Fibroblast of skin of left quadriceps (primary cell): Measurements from ENCODE around the gene BCL2A1.
"Not testable (repeated sequence)": the region's sequence is repeated elsewhere in the genome, so short reads cannot be mapped to it uniquely, and the experiment has no call there.

Experiments
- DNase-seq, 2 experiments: peaks; one replicate each; pipeline ENCODE4 v3.0.0-alpha.2; 2013; ENCODE audit warnings: low read depth in 2 of 2

Gene BCL2A1

DNA sequence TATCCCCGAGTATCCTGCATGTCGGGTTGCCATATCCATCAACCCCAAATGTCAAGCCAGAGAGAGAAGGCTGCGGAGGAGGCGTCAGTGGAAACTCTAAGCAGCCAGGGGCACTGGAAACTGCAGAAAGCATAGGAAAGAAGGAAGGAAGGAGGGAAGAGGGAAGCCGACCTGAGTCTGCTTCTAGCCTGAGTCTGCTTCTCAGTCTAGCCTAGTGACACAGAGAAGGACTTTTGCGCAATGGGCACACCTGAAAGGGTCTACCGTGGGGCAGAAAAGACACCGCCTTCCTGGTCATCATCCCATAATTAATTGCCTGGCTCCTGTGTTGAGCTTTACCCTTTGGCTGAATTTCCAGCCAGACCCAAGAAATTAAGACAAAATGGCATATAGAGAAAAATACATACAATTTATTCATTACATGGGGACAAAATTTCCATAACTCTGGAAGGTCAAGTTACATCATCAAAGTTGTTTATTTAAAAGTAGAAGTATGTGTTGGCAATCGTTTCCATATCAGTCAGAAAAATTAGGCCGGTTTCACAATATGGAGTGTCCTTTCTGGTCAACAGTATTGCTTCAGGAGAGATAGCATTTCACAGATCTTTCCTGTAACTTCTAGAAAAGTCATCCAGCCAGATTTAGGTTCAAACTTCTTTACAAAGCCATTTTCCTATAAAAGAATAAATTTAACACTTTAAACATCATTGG lies 10.3 kb downstream of the BCL2A1 start:
- no peak for DNase-seq

DNA sequence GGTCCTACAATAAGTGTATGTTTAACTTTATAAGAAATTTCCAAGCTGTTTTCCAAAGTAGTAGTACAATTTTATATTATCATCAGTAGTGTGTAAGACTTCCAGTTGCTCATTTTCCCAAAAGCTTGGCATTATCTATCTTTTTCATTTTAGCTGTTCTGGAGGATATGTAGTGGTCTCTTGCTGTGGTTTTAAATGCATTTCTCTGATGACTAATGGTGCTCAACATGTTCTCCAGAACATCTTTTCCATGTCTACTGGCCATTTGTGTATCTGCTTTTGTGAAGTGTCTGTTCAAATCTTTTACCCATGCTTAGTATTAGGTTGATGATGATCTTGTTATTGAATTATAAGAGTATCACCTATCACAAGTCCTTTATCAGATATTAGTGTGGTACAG lies 13.3 kb downstream of the BCL2A1 start:
- DNase-seq = no peak

GRCh38 chr15:79956354-79956939 lies 14.5 kb downstream of the BCL2A1 start:
- DNase-seq = no peak

DNA sequence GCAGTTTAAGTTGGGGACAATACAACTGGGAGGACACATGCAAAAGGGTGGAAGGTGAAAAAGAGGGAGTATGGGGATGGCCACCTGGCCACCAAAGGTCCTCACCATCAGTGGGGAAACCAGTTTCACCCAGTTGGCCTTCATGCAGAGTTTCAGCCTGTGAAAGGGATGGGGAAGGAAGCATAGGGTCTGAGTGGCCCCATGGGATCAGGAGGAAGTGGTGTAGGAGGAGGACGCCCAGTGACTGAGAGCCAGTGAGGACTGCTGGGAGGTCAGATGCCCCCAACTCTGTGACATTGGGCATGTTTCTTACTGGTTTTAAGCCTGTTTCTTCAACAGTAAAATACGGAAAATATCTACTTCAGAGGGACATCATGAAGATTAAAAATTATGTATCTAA lies 16.3 kb downstream of the BCL2A1 start:
- DNase-seq = no peak

DNA sequence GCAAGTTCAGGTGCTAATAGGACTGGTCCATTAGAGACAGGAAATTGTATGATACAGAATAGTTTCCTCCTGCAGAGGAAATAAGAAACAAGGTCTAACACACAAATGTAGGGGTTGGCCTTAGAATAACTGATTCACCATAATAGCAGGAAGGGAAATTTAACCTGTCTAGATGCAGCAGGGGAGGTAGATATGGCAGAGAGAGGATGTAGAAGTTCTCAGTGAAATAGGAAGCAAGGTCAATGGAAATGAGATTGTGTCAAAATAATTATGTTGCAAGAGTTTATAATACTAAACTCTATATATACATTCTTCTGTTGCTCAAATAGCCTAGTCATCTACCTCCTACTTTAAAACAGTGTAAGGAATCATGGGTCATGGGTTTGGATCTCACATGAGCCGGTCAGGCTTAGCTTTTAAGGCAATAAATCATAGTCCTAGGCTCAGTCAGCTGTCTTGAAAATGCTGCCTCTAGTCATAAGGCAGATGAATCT lies 17.0 kb downstream of the BCL2A1 start:
- no peak for DNase-seq

- no peak for DNase-seq
These were observed 18.7 kb downstream of the BCL2A1 start for GRCh38 chr15:79952329-79952728.

DNA sequence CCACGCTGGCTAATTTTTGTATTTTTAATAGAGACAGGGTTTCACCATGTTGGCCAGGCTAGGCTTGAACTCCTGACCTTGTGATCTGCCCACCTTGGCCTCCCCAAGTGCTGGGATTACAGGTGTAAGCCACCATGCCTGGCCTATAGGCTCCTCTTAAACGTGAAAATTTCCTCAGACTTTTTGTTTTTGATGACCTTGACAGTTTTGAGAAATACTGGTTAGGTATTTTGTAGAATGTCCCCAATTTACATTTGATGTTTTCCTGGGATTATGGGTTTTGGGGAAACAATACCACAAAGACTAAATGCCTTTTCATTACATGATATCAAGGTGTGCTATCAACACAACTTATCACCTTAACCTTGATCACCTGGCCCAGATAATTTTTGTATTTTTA lies 20.7 kb downstream of the BCL2A1 start:
- no peak for DNase-seq

- DNase-seq = no peak
These were observed 22.2 kb downstream of the BCL2A1 start for GRCh38 chr15:79948761-79949160.

GRCh38 chr15:79948095-79948695 lies 22.8 kb downstream of the BCL2A1 start:
- no peak for DNase-seq

GRCh38 chr15:79947009-79947408 lies 24.0 kb downstream of the BCL2A1 start:
- DNase-seq = no peak

DNA sequence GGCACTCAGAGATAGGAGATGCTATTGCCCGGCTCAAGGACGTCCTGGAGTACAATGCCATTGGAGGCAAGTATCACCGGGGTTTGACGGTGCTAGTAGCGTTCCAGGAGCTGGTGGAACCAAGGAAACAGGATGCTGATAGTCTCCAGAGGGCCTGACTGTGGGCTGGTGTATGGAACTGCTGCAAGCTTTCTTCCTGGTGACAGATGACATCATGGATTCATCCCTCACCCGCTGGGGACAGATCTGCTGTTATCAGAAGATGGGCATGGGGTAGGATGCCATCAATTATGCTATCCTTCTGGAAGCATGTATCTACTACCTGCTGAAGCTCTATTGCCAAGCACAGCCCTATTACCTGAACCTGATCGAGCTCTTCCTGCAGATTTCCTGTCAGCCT lies 26.4 kb downstream of the BCL2A1 start:
- DNase-seq = no peak

DNA sequence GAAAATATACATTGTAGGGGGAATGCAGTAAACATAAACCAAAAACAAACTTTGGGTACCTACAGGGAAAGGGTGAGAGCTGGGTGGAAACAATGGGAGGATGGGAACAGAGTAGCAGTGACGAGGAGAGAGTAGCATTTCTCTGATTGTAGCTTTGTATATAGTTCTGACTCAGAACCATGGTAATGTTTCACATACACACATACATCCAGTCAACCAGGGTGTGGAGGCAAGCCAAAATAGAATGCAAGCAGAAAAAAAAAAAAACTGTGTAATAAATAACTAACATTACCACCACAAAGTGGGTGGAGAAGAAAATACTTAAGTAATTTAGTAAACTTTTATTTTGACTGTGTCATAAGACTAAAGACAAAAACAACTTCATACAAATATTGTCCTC lies 27.2 kb downstream of the BCL2A1 start:
- peak; percentile 55 to 63 for DNase-seq

- DNase-seq = peak; percentile 45 to 48
These were observed 28.1 kb downstream of the BCL2A1 start for GRCh38 chr15:79942741-79943481.

DNA sequence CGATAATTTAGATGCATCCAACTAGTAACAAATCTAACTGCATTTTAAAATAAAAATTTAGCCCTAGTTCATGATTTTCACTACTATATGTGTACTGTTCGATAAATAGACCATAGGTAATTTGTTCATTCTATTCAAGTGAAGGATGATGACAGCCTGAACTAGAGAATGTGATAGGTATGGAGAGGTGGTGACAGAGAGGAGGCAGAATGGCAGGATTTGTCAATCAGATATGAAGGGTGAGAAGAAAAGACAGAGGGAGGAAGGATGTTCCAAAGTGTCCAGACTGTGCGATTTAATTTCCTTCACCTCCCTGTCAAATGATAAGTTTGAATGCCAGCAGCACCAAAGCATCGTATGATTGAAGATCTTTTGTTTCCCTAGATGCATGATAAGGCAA lies 31.6 kb downstream of the BCL2A1 start:
- no peak for DNase-seq

- no peak for DNase-seq
These were observed 32.9 kb downstream of the BCL2A1 start for GRCh38 chr15:79938143-79938542.

DNA sequence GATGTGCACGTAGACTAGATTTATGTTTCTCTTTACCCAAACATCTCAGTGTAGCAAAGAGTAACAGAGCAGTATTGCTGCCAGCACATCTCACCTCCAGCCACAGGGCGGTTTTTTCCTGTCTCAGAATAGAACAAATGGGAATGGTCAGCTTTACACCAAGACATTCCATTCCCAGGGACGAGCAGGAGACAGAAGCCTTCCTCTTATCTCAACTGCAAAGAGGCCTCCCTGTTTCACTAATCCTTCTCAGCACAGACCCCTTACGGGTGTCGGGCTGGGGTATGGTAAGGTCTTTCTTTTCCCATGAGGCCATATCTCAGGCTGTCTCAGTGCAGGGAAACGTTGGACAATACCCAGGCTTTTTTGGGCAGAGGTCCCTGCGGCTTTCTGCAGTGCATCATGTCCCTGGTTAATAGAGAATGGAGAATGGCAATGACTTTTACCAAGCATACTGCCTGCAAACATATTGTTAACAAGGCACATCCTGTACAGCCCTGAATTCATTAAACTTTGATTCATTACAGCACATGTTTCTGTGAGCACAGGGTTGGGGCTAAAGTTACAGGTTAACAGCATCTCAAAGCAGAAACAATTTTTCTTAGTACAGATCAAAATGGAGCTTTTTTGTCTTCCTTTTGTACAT lies 35.3 kb downstream of the BCL2A1 start:
- not testable (repeated sequence) for DNase-seq

DNA sequence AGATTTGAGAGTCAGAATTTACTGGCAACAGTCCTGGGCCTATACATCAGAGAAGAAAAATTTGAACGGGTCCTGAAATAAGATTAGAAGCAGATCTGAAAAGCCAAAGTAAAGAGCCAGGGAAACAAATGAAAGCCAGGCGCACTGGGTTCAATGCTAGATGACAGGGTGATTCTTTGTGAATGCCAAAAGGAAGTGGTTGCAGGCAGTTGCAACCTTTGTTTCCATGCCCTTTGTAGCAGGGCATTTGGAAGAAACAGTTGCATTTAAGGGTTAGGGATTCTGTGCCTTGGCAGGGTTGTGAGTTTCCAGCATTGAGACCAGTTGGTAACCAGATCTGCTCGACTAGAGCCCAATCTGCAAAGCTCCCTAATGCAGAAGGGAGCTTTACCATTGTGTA lies 37.8 kb downstream of the BCL2A1 start:
- no peak for DNase-seq

GRCh38 chr15:79932447-79932846 lies 38.5 kb downstream of the BCL2A1 start:
- DNase-seq = no peak

GRCh38 chr15:79930516-79930915 lies 40.5 kb downstream of the BCL2A1 start:
- DNase-seq = no peak

DNA sequence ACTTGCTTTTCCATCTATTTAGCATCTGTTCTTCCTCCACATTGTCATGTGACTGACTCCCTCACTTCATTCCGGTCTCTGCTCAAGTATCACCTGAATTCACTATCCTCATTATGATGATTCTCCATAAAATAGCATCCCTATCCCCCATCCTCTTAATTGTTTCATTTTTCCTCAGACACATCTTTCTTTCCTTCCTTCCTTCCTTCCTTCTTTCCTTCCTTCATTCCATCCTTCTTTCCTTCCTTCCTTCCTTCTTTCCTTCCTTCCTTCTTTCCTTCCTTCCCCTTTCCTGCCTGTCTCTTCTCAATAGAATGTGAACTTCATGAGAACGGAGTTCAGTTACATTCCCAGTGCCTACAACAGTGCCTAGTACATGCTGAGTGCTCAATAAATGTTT lies 41.6 kb downstream of the BCL2A1 start:
- DNase-seq = no peak

DNA sequence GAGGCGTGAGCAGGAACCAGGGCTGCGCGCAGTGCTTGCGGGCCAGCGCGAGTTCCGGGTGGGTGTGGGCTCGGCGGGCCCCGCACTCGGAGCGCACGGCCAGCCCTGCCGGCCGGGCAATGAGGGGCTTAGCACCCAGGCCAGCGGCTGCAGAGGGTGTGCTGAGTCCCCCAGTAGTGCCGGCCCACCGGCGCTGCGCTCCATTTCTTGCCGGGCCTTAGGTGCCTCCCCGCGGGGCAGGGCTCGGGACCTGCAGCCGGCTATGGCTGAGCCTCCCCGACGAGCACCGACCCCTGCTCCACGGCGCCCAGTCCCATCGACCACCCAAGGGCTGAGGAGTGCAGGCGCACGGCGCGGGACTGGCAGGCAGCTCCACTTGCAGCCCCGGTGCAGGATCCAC lies 44.9 kb downstream of the BCL2A1 start:
- not testable (repeated sequence) for DNase-seq

- no peak for DNase-seq
These were observed 46.6 kb downstream of the BCL2A1 start for GRCh38 chr15:79924379-79924778.
